K562 (cell line): Measurements from ENCODE around the gene TRPC4AP. TPM values are rescaled to one million over a fixed set of nuclear protein-coding genes. Genes with fewer than 3 reads are reported as not detected.
A peak's percentile ranks its signal among the peaks of the same experiment; 100 is the strongest.

ENCODE experiments used
- ATAC-seq: fragments of 200-7000 bp; cut with Tn5 transposase; 3 replicates; pipeline ENCODE4 v1.9.1; 2020; ENCODE audit warnings: moderate library complexity
- BruUV-seq: library from RNA; stranded (reverse); fragments of 400-500 nt; replicated peaks from 2 replicates; lab custom pipeline; 2021; lab: Mats Ljungman, UMichigan
- CTCF ChIA-PET: fragments of 300-600 bp; formaldehyde crosslinking; extraction: SDS; loops from one replicate; lab custom pipeline; 2021; ENCODE audit warnings: low intra/inter-chr PET ratio; lab: Yijun Ruan, JAX
- POLR2A ChIA-PET: fragments of 300-600, 350-650 bp; sonication (Branson Sonifier 250); formaldehyde crosslinking; extraction: SDS; loops from one replicate; lab custom pipeline; 2021; ENCODE audit warnings: antibody characterized with exemption, inconsistent platforms; lab: Yijun Ruan, JAX
- DNase-seq, 4 experiments: peaks; one replicate each; pipeline versions ENCODE4 v3.0.0 to v3.0.0-alpha.2; 2011 to 2018; ENCODE audit warnings: low spot score in 3 of 4, mixed read lengths in 3 of 4; ENCODE audit errors: extremely low read depth in 1 of 4
- FAIRE-seq: peaks from 2 replicates; lab custom pipeline; 2011; peaks lifted over from hg19 to GRCh38; lab: Jason Lieb, UNC
- H2AFZ ChIP-seq: 2 replicates; pipeline ENCODE4 v1.6.0; 2011; ENCODE audit warnings: low read depth, low read length, control low read depth, inconsistent platforms
- H3K27ac ChIP-seq: fragments of 200-600 bp; 3 replicates; pipeline ENCODE4 v1.8.0; 2011; ENCODE audit warnings: low read depth, mild to moderate bottlenecking, control low read depth, inconsistent platforms, low read length, moderate library complexity, mixed read lengths; ENCODE audit errors: extremely low read depth
- H3K27me3 ChIP-seq, 2 experiments: fragments of 300-600 bp in 1 of 2; 2 replicates in 1 of 2; 3 replicates in 1 of 2; pipeline versions ENCODE4 v1.6.0 to v1.8.0; 2011; ENCODE audit warnings: inconsistent platforms in 2 of 2, low read length in 2 of 2, mild to moderate bottlenecking in 1 of 2, mixed read lengths in 1 of 2, moderate library complexity in 1 of 2; ENCODE audit not compliant: control insufficient read depth in 2 of 2, insufficient read depth in 2 of 2
- H3K36me3 ChIP-seq: fragments of 300-600 bp; 3 replicates; pipeline ENCODE4 v1.8.0; 2011; ENCODE audit warnings: mild to moderate bottlenecking, low read length, inconsistent platforms; ENCODE audit not compliant: control insufficient read depth, insufficient read depth
- H3K4me1 ChIP-seq, 2 experiments: fragments of 200-600 bp in 1 of 2; replicated peaks in 1 of 2; 2 replicates in 1 of 2; 3 replicates in 1 of 2; pipeline versions ENCODE4 v1.5.1 to v1.8.0; 2011; ENCODE audit warnings: inconsistent platforms in 2 of 2, low read length in 2 of 2, mild to moderate bottlenecking in 1 of 2, mixed read lengths in 1 of 2, moderate library complexity in 1 of 2; ENCODE audit not compliant: control insufficient read depth in 2 of 2, insufficient read depth in 2 of 2
- H3K4me2 ChIP-seq: 2 replicates; pipeline ENCODE4 v1.6.1; 2011; ENCODE audit warnings: low read length, control low read depth, inconsistent platforms, mixed read lengths; ENCODE audit not compliant: insufficient read depth
- H3K4me3 ChIP-seq: fragments of 200-600 bp; sonication (generic), shearing (Covaris generic); 2 replicates; pipeline ENCODE4 v1.5.1; 2016; ENCODE audit warnings: control low read depth, inconsistent platforms
- H3K79me2 ChIP-seq: fragments of 200-600 bp; 3 replicates; pipeline ENCODE4 v1.8.0; 2011; ENCODE audit warnings: low read length, inconsistent platforms; ENCODE audit not compliant: control insufficient read depth, insufficient read depth
- H3K9ac ChIP-seq, 2 experiments: 2 replicates each; pipeline versions ENCODE4 v1.6.0 to v1.6.1; 2011; ENCODE audit warnings: low read depth in 2 of 2, low read length in 2 of 2, control low read depth in 1 of 2, inconsistent platforms in 1 of 2, mild to moderate bottlenecking in 1 of 2, mixed read lengths in 1 of 2; ENCODE audit not compliant: insufficient read depth in 1 of 2
- H3K9me1 ChIP-seq: one replicate; pipeline ENCODE4 v1.6.0; 2011; ENCODE audit warnings: inconsistent platforms, mild to moderate bottlenecking, low read length, moderate library complexity; ENCODE audit not compliant: control insufficient read depth, insufficient read depth
- H3K9me3 ChIP-seq: replicated peaks from 2 replicates; pipeline ENCODE4 v1.5.1; 2011; ENCODE audit warnings: low read depth, low read length, inconsistent platforms; ENCODE audit not compliant: control insufficient read depth, insufficient read depth
- H4K20me1 ChIP-seq: replicated peaks from 2 replicates; pipeline ENCODE4 v1.6.1; 2011; ENCODE audit warnings: low read length, inconsistent platforms, mixed read lengths; ENCODE audit not compliant: control insufficient read depth, insufficient read depth
- DMBX1 ChIP-seq: fragments of 250-450 bp; sonication (Bioruptor Pico); IDR thresholded peaks from 2 replicates; pipeline ENCODE4 v1.8.0; 2022; ENCODE audit warnings: inconsistent platforms, mild to moderate bottlenecking, moderate library complexity, borderline replicate concordance
- ERF ChIP-seq: fragments of 450-650 bp; formaldehyde crosslinking; IDR thresholded peaks from 2 replicates; pipeline ENCODE4 v1.4.0; 2020; ENCODE audit warnings: mild to moderate bottlenecking, mixed read lengths
- POLR2G ChIP-seq: fragments of 200-400 bp; formaldehyde crosslinking; IDR thresholded peaks from 2 replicates; pipeline ENCODE4 v1.6.1; 2017; ENCODE audit warnings: low read depth, mild to moderate bottlenecking, antibody characterized with exemption, low read length, moderate library complexity
- SIRT6 ChIP-seq: IDR thresholded peaks from one replicate; pipeline ENCODE4 v1.6.1; 2012; ENCODE audit warnings: low read depth, mild to moderate bottlenecking, control low read depth, inconsistent platforms, low read length, moderate library complexity
- WGBS: fragments of 100-300 bp; shearing (Covaris generic); methylation state at CpG from one replicate; pipeline ENCODE4 v1.1.6; 2016; ENCODE audit warnings: low coverage, mixed read lengths; ENCODE audit not compliant: insufficient coverage; ENCODE audit errors: missing lambda C conversion rate; 5-methylcytosine and 5-hydroxymethylcytosine counted together
- in situ Hi-C: fragments of 300-500 bp; cut with MboI; formaldehyde crosslinking; loops from 4 replicates; pipeline ENCODE4 v1.15.0; 2018; ENCODE audit warnings: inconsistent platforms, mixed read lengths
- intact Hi-C: fragments of 100-400 bp; cut with micrococcal nuclease; formaldehyde crosslinking; loops from 2 replicates; pipeline ENCODE4 v1.14.2; 2022
- polyA plus RNA-seq, 8 experiments: library from polyadenylated mRNA; depleted of rRNA in 4 of 8; stranded (reverse) in 5 of 8; unstranded in 3 of 8; fragments of >200 nt; fragmentation: Nextera tagmentation in 2 of 8; fragmentation: Illumina TruSeq in 1 of 8; extraction: Ambion mirVana in 2 of 8; extraction: Trizol in 1 of 8; gene quantifications; 2 replicates each; pipeline versions ENCODE4 v1.2.1 to v1.2.3, GENCODE V29; 2011 to 2014; ENCODE audit warnings: inconsistent platforms in 1 of 8, missing spikeins in 1 of 8
- total RNA-seq, 7 experiments: library from RNA; depleted of rRNA in 6 of 7; stranded (reverse); fragments of >200 nt in 6 of 7; fragmentation: Illumina TruSeq in 2 of 7; extraction: Trizol in 2 of 7; gene quantifications; 2 replicates each; pipeline versions ENCODE4 v1.2.1 to v1.2.3, GENCODE V29; 2011 to 2021; ENCODE audit warnings: low replicate concordance in 1 of 7

TRPC4AP gene
- total and polyA plus RNA-seq, 9 of the 15 experiments (the other 6 are each of a cell fraction or from before 2014, with no cell fraction given) = 2.3 to 70.3 (median 33.3) TPM

- no peak for TF ChIP-seq SIRT6
Observed at GRCh38 chr20:34994509-34995131, 98.0 kb downstream of the TRPC4AP start (continued).

- peaks cover 4% of the 10 kb centered on the region; the same call in 1 of the 2 replicates for H4K20me1 ChIP-seq
- H3K9me3 ChIP-seq = no peaks in the 10 kb centered on the region
- in situ Hi-C loops = no loop called here
- no peak for DNase-seq
- H2AFZ ChIP-seq = no peak overlapping the region
- no peak overlapping the region; a peak in 1 of 4 replicates for H3K9ac ChIP-seq
- peaks cover 0 to 18% of the 10 kb centered on the region in 2 experiments; a peak in 3 of 5 replicates for H3K4me1 ChIP-seq
- H3K27me3 ChIP-seq = no peaks in the 10 kb centered on the region
- WGBS = 90% methylated on average over 22 of the region's 22 CpGs
- H3K4me2 ChIP-seq = no peak overlapping the region
- ATAC-seq = no peak
- H3K36me3 ChIP-seq = peaks cover 33% of the 10 kb centered on the region; the same call in 2 of the 3 replicates
- TF ChIP-seq ERF (CRISPR knock-in tag) (no peak), DMBX1 (CRISPR knock-in tag) (no peak), POLR2G (0 out of 2 replicates have a peak, but pooled peaks have one; percentile 38)
- H3K79me2 ChIP-seq = no peaks in the 10 kb centered on the region
- no peak for FAIRE-seq
- ChIA-PET POLR2A (interaction anchor here (1.2 kb wide), 1 partner anchor 29 kb away, joined by 3 read pairs; no protein-coding TSS in a partner anchor), CTCF (no interaction called here)
- H3K4me3 ChIP-seq = no peak overlapping the region
- H3K9me1 ChIP-seq = no peaks in the 10 kb centered on the region
- H3K27ac ChIP-seq = no peak overlapping the region
- no TSS peak for BruUV-seq
- intact Hi-C loops = no loop called here
Observed at GRCh38 chr20:34993941-34994508, 98.6 kb downstream of the TRPC4AP start.
